HG03460 (cell line): ENCODE results near the gene DCHS2.

Experiments
- ATAC-seq: cut with Tn5 transposase; IDR thresholded peaks from one replicate; pipeline ENCODE4 v1.9.1; 2021; ENCODE audit not compliant: unreplicated experiment

The DCHS2 gene

DNA sequence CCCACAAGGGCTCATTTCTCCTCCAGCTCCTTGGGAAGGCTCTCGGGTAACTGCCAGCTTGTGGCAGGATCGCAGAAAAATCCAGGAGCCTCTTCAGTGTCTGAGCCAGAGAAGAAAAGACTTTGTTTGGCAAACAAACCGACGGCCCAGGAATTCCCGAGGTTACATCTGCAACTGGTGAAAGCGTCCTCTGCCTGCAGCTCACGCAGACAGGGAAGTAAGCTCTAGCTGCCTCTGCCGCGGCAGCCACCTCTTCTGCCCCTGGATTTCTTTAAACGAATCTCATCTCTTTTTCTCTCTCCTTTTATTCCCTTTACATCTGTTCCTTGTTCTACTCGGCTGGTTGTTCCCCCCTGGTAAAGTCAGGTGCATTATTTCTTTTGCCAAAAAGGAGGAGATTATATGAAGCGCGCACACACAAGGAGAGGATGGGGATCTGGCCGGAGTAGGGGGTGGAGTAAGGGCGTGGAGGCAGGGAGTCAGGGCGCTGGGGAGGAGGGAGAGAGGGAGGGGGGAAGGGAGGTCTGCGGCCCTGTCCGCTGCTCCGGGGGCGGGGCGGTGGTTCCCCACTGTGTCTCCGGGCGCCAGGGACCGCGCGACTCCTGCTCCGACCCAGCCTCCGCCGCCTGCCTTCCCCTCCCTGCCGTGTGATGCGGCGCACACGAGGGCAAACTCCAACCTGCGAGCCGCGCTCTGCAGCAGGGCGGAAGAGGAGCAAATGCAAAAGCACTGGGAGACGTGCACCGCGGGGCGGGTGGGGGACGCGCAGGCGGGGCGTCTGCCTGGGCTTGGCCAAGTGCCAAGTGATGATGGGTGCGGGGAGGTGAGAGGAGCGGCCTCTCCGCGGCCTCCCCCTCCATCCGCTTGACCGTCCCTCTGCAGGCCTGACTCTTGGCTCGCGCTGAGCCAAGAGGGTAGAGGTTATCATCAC, at the start of gene DCHS2:
TSS of gene DCHS2 (minus strand) at position 459 of the 931 bp plus-strand sequence. CDS start at position 15, 444 bp downstream.
- peak; percentile 54 for ATAC-seq

- ATAC-seq: no peak
These were observed 42.7 kb upstream of the DCHS2 start for GRCh38 chr4:154534296-154534695.

DNA sequence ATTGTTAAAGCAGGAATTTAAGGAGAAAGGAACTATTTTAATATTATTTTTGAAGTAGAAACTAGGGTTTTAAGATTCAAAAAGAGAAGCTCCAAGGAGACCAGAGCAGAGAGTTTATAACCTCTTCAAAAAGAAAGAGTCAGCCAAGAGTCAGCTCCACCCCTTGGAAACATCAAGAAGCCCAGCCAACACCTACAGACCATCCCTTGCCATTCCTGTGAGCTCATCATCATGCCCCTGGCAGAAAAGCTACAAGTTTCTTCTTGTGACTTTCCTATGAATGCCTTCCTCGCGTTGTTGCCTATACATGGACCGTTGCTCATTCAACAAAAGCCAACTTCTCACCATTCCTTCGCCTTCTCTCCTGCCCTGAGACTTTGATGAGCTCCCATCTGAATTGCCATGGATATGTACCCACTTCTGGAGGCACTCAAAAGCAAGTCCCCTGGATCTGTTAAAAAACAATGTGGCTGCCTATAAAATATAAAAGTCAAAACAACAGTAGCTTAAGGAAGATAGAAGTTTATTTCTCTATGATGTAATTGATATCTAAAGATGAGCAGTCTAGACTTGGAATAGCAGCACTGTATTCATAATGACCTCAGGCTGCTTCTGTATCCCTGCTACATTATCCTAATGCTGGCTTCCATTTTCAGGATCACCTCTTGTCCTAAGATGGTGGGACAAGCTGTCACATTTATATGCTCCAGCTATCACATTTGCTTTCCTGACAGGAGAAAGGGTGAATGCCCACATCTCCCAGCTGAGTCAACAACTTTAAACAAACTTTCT, 38.3 kb upstream of the DCHS2 start:
- ATAC-seq: no peak

DNA sequence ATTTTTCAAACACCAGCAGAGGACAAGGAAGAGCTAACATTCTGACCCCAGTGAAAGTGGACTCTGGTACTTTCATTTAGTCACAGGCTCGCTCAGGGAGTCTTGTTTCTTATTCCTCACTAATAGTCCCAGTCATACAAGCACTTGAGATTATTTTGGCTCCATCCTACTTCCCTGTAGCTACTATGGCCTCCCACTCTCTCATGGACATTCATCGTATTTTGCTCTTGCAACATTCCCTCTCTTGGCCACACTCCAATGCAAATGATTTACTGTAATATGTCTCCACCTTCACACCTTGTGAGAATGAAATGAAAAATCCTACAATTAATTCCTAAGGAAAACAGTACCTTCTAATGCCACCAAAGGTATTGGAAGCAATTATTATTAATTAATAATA, 37.3 kb upstream of the DCHS2 start:
- ATAC-seq: no peak

- no peak for ATAC-seq
These were observed 35.7 kb upstream of the DCHS2 start for GRCh38 chr4:154527308-154527707.

GRCh38 chr4:154526151-154526550, 34.6 kb upstream of the DCHS2 start:
- ATAC-seq: no peak

DNA sequence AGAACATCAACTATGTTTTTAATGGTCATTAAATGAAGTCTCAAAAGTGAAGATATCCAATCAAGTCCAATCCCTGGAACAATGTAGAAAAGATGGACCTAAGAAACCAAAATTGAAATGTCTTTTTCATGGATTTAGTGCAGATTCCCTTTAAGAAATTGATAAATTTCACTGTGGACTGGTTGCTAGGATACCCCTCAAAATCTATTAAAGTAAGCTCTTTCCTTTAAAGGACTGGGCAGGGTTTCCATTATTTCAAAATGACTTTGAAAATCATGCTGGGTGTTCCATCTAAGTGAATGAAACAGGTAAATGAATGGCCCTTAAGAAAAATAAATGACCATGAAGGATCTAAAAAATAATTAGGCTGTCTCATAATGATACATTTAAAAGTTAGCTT, 30.0 kb upstream of the DCHS2 start:
- ATAC-seq: no peak

DNA sequence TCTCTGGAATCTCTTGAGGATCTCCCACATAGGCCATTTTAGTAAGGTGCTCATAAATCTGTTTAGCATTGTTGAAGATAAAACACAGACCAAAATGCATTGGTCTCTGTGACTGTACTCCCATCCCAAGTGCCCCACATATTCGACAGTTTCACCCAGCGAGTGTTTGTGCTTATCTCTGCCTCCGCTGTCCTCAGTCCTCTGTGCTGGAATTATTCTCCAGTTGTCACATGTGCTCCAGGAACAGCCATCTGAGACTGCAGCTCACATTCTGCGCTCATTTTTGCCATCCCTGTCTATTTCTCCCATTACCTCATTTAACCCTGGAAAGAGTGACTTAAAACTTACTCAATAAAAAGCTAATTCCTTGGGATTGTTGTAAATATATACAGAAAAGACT, 27.6 kb upstream of the DCHS2 start:
- ATAC-seq: no peak

DNA sequence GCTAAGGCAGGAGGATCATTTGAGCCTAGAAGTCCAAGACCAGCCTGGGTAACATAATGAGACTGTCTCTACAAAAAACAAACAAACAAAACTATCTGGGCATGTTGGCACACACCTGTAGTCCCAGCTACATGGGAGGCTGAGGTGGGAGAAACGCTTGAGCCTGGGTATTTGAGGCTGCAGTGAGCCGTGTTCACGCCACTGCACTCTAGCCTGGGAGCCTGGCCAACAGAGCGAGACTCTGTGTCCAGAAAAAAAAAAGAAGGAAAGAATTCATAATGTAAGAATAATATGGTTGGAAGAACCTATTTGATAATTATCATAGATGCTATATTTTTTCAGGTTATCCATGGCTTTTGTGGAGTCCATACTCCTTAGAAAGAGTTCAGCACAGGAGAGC, 26.0 kb upstream of the DCHS2 start:
- ATAC-seq: no peak

- ATAC-seq: no peak
These were observed 24.9 kb upstream of the DCHS2 start for GRCh38 chr4:154516318-154517029.

- no peak for ATAC-seq
These were observed 20.4 kb upstream of the DCHS2 start for GRCh38 chr4:154511981-154512380.

- no peak for ATAC-seq
These were observed 19.9 kb upstream of the DCHS2 start for GRCh38 chr4:154511548-154511947.

DNA sequence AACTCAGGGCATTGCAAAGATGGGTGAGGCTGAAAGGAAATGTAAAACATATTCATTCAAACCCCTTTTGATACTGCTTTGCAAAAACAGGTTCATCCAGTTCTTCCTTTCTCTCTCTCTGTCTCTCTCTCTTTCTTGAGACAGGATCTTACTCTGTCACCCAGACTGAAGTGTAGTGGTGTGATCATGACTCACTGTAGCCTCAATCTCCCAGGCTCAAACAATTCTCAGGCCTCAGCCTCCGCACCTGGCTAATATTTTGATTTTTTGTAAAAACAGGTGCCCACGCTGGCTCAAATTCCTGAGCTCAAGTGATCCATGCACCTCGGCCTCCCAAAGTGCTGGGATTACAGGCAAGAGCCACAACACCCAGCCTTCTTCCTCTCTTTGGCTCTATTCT, 15.6 kb upstream of the DCHS2 start:
- ATAC-seq: no peak

DNA sequence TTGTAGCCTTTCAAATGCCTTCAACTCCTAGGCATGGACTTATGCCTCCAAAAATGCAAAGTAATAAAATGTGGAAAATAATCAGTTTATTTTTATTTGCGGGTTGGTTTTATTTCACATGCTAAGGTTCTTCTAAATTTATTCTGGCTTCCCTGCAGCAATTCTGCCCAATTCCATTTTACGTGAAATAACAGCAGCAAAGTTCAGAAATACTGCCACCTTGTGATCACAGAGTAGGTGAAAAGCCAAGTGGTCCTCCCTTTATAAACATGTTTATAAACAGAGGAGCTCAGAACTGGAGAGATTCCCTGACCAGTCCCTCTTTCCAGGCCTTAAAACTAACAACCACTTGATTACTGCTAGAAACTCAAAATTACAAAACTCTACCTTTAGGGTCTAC, 14.7 kb upstream of the DCHS2 start:
- ATAC-seq: no peak

- ATAC-seq: no peak
These were observed 12.0 kb upstream of the DCHS2 start for GRCh38 chr4:154503598-154503997.

- ATAC-seq: no peak
These were observed 10.5 kb upstream of the DCHS2 start for GRCh38 chr4:154502111-154502510.

GRCh38 chr4:154497889-154498288, 6.3 kb upstream of the DCHS2 start:
- ATAC-seq: no peak

DNA sequence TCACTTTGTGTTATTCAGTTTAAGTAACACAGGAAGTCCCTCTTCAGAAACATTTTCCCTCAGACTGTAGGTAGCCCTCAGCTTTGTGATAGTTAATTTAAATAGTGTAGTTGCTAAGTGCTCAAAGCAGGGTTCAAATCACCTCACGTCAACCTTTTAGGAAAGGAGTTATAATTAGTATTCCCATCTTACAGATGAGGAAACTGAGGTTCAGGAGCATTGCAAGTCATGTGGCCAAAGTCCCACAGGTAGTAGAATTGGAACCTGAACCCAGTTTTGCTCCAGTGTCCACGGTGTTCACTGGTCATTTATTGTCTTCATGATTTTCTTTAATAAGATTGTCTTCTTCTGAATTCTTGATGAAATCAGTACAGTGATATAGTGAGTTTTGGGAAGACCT, 4.3 kb upstream of the DCHS2 start:
- no peak for ATAC-seq

DNA sequence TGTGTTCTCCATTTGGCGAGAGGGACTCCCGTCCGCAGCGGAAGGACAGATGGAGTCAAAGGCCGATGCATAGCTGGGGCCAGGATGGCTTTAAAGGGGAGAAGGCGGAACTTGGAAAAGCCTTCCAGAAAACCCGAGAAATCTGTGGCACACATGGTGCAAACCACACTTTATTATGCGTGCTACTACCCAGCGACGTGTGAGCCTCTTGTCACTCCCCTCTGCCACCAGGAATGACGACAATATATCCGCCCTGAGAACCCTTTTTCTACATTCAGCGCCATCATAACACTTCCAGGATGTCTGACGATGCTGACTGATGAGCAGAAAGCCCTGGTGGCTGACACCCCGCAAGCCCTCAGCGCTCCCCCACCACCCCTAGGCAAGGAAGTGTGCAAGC, 689 bp upstream of the DCHS2 start:
- ATAC-seq: peak; percentile 1

DNA sequence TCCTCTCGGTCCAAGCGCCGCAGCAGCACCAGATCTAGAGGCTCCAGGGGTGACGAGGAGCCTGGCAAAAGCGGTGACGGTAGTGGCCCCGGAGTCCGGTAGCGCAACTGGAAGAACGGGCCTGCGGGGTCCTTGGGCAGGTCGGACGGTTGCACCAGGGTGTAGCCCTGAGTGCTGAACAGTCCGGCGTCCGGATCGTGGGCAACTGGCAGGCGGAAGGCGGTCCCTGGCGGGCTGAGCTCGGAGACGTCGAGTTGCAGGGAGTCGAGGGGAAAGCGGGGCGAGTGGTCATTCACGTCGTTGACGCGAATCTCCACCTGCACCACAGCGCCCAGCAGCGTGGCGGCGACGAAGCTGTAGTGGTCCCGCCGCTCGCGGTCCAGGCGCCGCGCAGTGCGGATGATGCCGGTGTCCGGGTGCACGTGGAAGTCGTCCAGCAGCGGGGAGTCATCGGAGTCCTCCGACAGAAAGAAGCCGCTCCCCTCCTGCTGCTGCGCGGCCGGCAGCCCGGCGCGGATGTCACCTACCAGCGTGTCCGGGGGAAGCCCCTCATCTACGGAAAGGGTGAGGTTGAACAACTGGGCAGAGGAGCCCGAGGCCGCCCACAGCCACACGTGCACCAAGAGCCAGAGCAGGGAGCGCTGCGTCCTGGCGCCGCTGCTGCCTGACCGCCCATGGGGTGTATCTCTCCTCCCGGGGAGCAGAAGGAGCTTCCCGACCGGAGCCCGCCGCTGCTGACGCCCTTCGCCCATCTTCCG, 837 bp downstream of the DCHS2 start:
- peak; percentile 69 for ATAC-seq

- no peak for ATAC-seq
These were observed 1.4 kb downstream of the DCHS2 start for GRCh38 chr4:154490234-154490582.
